T follicular helper cell (primary cell): ENCODE results near the gene ITGB5.
"Not testable (repeated sequence)": the region's sequence is repeated elsewhere in the genome, so short reads cannot be mapped to it uniquely, and the experiment has no call there.

ENCODE experiments used
- DNase-seq: peaks from one replicate; pipeline ENCODE4 v3.0.0-alpha.2; 2020; ENCODE audit warnings: low read depth

ITGB5 gene

GRCh38 chr3:124814620-124815421 lies 72.3 kb downstream of the ITGB5 start:
- no peak for DNase-seq

- no peak for DNase-seq
These were observed 73.6 kb downstream of the ITGB5 start for GRCh38 chr3:124813541-124813940.

GRCh38 chr3:124812291-124813265 lies 74.6 kb downstream of the ITGB5 start:
- DNase-seq = no peak

- DNase-seq = no peak
These were observed 75.7 kb downstream of the ITGB5 start for GRCh38 chr3:124811436-124811835.

- DNase-seq = no peak
These were observed 76.2 kb downstream of the ITGB5 start for GRCh38 chr3:124810970-124811369.

GRCh38 chr3:124809039-124809438 lies 78.1 kb downstream of the ITGB5 start:
- DNase-seq = no peak

- no peak for DNase-seq
These were observed 81.5 kb downstream of the ITGB5 start for GRCh38 chr3:124805671-124806070.

GRCh38 chr3:124804875-124805274 lies 82.3 kb downstream of the ITGB5 start:
- DNase-seq = no peak

GRCh38 chr3:124802702-124803101 lies 84.5 kb downstream of the ITGB5 start:
- no peak for DNase-seq

- DNase-seq = no peak
These were observed 85.0 kb downstream of the ITGB5 start for GRCh38 chr3:124802061-124802698.

- DNase-seq = no peak
These were observed 86.5 kb downstream of the ITGB5 start for GRCh38 chr3:124800511-124801258.

- no peak for DNase-seq
These were observed 87.1 kb downstream of the ITGB5 start for GRCh38 chr3:124800076-124800475.

- no peak for DNase-seq
These were observed 87.5 kb downstream of the ITGB5 start for GRCh38 chr3:124799676-124800075.

- DNase-seq = no peak
These were observed 89.7 kb downstream of the ITGB5 start for GRCh38 chr3:124797426-124797945.

GRCh38 chr3:124796477-124796876 lies 90.7 kb downstream of the ITGB5 start:
- DNase-seq = no peak

GRCh38 chr3:124793054-124793739 lies 94.0 kb downstream of the ITGB5 start:
- DNase-seq = no peak

- DNase-seq = no peak
These were observed 94.7 kb downstream of the ITGB5 start for GRCh38 chr3:124792341-124793040.

GRCh38 chr3:124791639-124792151 lies 95.5 kb downstream of the ITGB5 start:
- DNase-seq = no peak

GRCh38 chr3:124791142-124791541 lies 96.0 kb downstream of the ITGB5 start:
- DNase-seq = no peak

GRCh38 chr3:124789103-124789502 lies 98.1 kb downstream of the ITGB5 start:
- DNase-seq = not testable (repeated sequence)
